ENCODE data around the gene N4BP2. TPM values are rescaled to one million over a fixed set of nuclear protein-coding genes. Genes with fewer than 3 reads are reported as not detected.
"Not testable (repeated sequence)": the region's sequence is repeated elsewhere in the genome, so short reads cannot be mapped to it uniquely, and the experiment has no call there.

The N4BP2 gene
- polyA plus RNA-seq, 1 donor: 16.9 TPM

GRCh38 chr4:40122941-40123340 lies 66.3 kb downstream of the N4BP2 start:
- no peak for DNase-seq
- peaks cover 26% of the 10 kb centered on the region for H3K36me3 ChIP-seq (ENCODE audit: control insufficient read depth, insufficient read depth, low read length)
- no peaks in the 10 kb centered on the region for H3K4me1 ChIP-seq (ENCODE audit: control insufficient read depth, insufficient read depth, low read length)
- no peak overlapping the region for H3K27ac ChIP-seq (ENCODE audit: low read length)
- no peaks in the 10 kb centered on the region for H3K9me3 ChIP-seq (ENCODE audit: control insufficient read depth, low read depth, low read length)
- H3K4me3 ChIP-seq (ENCODE audit: low read length): no peak overlapping the region
- WGBS (ENCODE audit: insufficient coverage, low lambda C conversion rate): no CpG with 5 or more reads among the region's 1 CpG
- no peaks in the 10 kb centered on the region for H3K27me3 ChIP-seq (ENCODE audit: control insufficient read depth, insufficient read depth, low read length)

GRCh38 chr4:40124690-40125089 lies 68.0 kb downstream of the N4BP2 start:
- no peaks in the 10 kb centered on the region for H3K27me3 ChIP-seq (ENCODE audit: control insufficient read depth, insufficient read depth, low read length)
- no peaks in the 10 kb centered on the region for H3K4me1 ChIP-seq (ENCODE audit: control insufficient read depth, insufficient read depth, low read length)
- no peaks in the 10 kb centered on the region for H3K9me3 ChIP-seq (ENCODE audit: control insufficient read depth, low read depth, low read length)
- H3K4me3 ChIP-seq (ENCODE audit: low read length): no peak overlapping the region
- H3K27ac ChIP-seq (ENCODE audit: low read length): no peak overlapping the region
- H3K36me3 ChIP-seq (ENCODE audit: control insufficient read depth, insufficient read depth, low read length): peaks cover 20% of the 10 kb centered on the region
- DNase-seq: no peak

- Histone ChIP-seq H3K27me3 (ENCODE audit: control insufficient read depth, insufficient read depth, low read length) (no peaks in the 10 kb centered on the region), H3K9me3 (ENCODE audit: control insufficient read depth, low read depth, low read length) (no peaks in the 10 kb centered on the region), H3K4me1 (ENCODE audit: control insufficient read depth, insufficient read depth, low read length) (no peaks in the 10 kb centered on the region), H3K27ac (ENCODE audit: low read length) (no peak overlapping the region), H3K4me3 (ENCODE audit: low read length) (no peak overlapping the region), H3K36me3 (ENCODE audit: control insufficient read depth, insufficient read depth, low read length) (peaks cover 23% of the 10 kb centered on the region)
- no peak for DNase-seq
Measured at GRCh38 chr4:40130401-40131036, 73.9 kb downstream of the N4BP2 start.

- Histone ChIP-seq H3K4me1 (ENCODE audit: control insufficient read depth, insufficient read depth, low read length) (no peaks in the 10 kb centered on the region), H3K36me3 (ENCODE audit: control insufficient read depth, insufficient read depth, low read length) (peaks cover 25% of the 10 kb centered on the region), H3K4me3 (ENCODE audit: low read length) (no peak overlapping the region), H3K27ac (ENCODE audit: low read length) (no peak overlapping the region), H3K27me3 (ENCODE audit: control insufficient read depth, insufficient read depth, low read length) (no peaks in the 10 kb centered on the region), H3K9me3 (ENCODE audit: control insufficient read depth, low read depth, low read length) (no peaks in the 10 kb centered on the region)
- DNase-seq: no peak
- WGBS (ENCODE audit: insufficient coverage, low lambda C conversion rate): no CpG with 5 or more reads among the region's 1 CpG
Measured at GRCh38 chr4:40132816-40133215, 76.2 kb downstream of the N4BP2 start.

GRCh38 chr4:40134206-40134917 lies 77.7 kb downstream of the N4BP2 start:
- peaks cover 27% of the 10 kb centered on the region for H3K36me3 ChIP-seq (ENCODE audit: control insufficient read depth, insufficient read depth, low read length)
- WGBS (ENCODE audit: insufficient coverage, low lambda C conversion rate): no CpG with 5 or more reads among the region's 1 CpG

GRCh38 chr4:40136202-40136601 lies 79.6 kb downstream of the N4BP2 start:
- peaks cover 24% of the 10 kb centered on the region for H3K36me3 ChIP-seq (ENCODE audit: control insufficient read depth, insufficient read depth, low read length)
- H3K4me3 ChIP-seq (ENCODE audit: low read length); DNase-seq; H3K27me3 ChIP-seq (ENCODE audit: control insufficient read depth, insufficient read depth, low read length); H3K27ac ChIP-seq (ENCODE audit: low read length); H3K4me1 ChIP-seq (ENCODE audit: control insufficient read depth, insufficient read depth, low read length); H3K9me3 ChIP-seq (ENCODE audit: control insufficient read depth, low read depth, low read length): not testable (repeated sequence)
- no CpG with 5 or more reads among the region's 9 CpGs for WGBS (ENCODE audit: insufficient coverage, low lambda C conversion rate)

More at GRCh38 chr4:40134206-40134917, 77.7 kb downstream of the N4BP2 start:
- Histone ChIP-seq H3K4me1 (ENCODE audit: control insufficient read depth, insufficient read depth, low read length) (no peaks in the 10 kb centered on the region), H3K9me3 (ENCODE audit: control insufficient read depth, low read depth, low read length) (no peaks in the 10 kb centered on the region), H3K4me3 (ENCODE audit: low read length) (no peak overlapping the region), H3K27ac (ENCODE audit: low read length) (no peak overlapping the region), H3K27me3 (ENCODE audit: control insufficient read depth, insufficient read depth, low read length) (no peaks in the 10 kb centered on the region)
- DNase-seq: no peak

- no peak overlapping the region for H3K27ac ChIP-seq (ENCODE audit: low read length)
- H3K4me1 ChIP-seq (ENCODE audit: control insufficient read depth, insufficient read depth, low read length): no peaks in the 10 kb centered on the region
- peaks cover 14% of the 10 kb centered on the region for H3K9me3 ChIP-seq (ENCODE audit: control insufficient read depth, low read depth, low read length)
- H3K27me3 ChIP-seq (ENCODE audit: control insufficient read depth, insufficient read depth, low read length): no peaks in the 10 kb centered on the region
- H3K36me3 ChIP-seq (ENCODE audit: control insufficient read depth, insufficient read depth, low read length): peaks cover 35% of the 10 kb centered on the region
- H3K4me3 ChIP-seq (ENCODE audit: low read length): no peak overlapping the region
- DNase-seq: no peak
Measured at GRCh38 chr4:40140196-40140595, 83.5 kb downstream of the N4BP2 start.

- not testable (repeated sequence) for H3K4me3 ChIP-seq (ENCODE audit: low read length); H3K27ac ChIP-seq (ENCODE audit: low read length); DNase-seq; H3K4me1 ChIP-seq (ENCODE audit: control insufficient read depth, insufficient read depth, low read length); H3K27me3 ChIP-seq (ENCODE audit: control insufficient read depth, insufficient read depth, low read length)
- WGBS (ENCODE audit: insufficient coverage, low lambda C conversion rate): no CpG with 5 or more reads among the region's 4 CpGs
- Histone ChIP-seq H3K36me3 (ENCODE audit: control insufficient read depth, insufficient read depth, low read length) (peaks cover 37% of the 10 kb centered on the region), H3K9me3 (ENCODE audit: control insufficient read depth, low read depth, low read length) (peaks cover 14% of the 10 kb centered on the region)
Measured at GRCh38 chr4:40140597-40140996, 83.9 kb downstream of the N4BP2 start.

- DNase-seq: no peak
- WGBS (ENCODE audit: insufficient coverage, low lambda C conversion rate): 80% methylated on average over 1 of the region's 6 CpGs
- Histone ChIP-seq H3K9me3 (ENCODE audit: control insufficient read depth, low read depth, low read length) (peaks cover 23% of the 10 kb centered on the region), H3K4me3 (ENCODE audit: low read length) (no peak overlapping the region), H3K4me1 (ENCODE audit: control insufficient read depth, insufficient read depth, low read length) (no peaks in the 10 kb centered on the region), H3K27ac (ENCODE audit: low read length) (no peak overlapping the region), H3K36me3 (ENCODE audit: control insufficient read depth, insufficient read depth, low read length) (peaks cover 27% of the 10 kb centered on the region), H3K27me3 (ENCODE audit: control insufficient read depth, insufficient read depth, low read length) (no peaks in the 10 kb centered on the region)
Measured at GRCh38 chr4:40143926-40144508, 87.4 kb downstream of the N4BP2 start.

- no peak for DNase-seq
- H3K36me3 ChIP-seq (ENCODE audit: control insufficient read depth, insufficient read depth, low read length): peaks cover 27% of the 10 kb centered on the region
- H3K4me3 ChIP-seq (ENCODE audit: low read length): no peak overlapping the region
- peaks cover 25% of the 10 kb centered on the region for H3K9me3 ChIP-seq (ENCODE audit: control insufficient read depth, low read depth, low read length)
- H3K27ac ChIP-seq (ENCODE audit: low read length): no peak overlapping the region
- H3K4me1 ChIP-seq (ENCODE audit: control insufficient read depth, insufficient read depth, low read length): no peaks in the 10 kb centered on the region
- WGBS (ENCODE audit: insufficient coverage, low lambda C conversion rate): 80% methylated on average over 1 of the region's 2 CpGs
- H3K27me3 ChIP-seq (ENCODE audit: control insufficient read depth, insufficient read depth, low read length): no peaks in the 10 kb centered on the region
Measured at GRCh38 chr4:40144716-40145115, 88.1 kb downstream of the N4BP2 start.

- not testable (repeated sequence) for DNase-seq; H3K4me3 ChIP-seq (ENCODE audit: low read length); H3K27ac ChIP-seq (ENCODE audit: low read length); H3K4me1 ChIP-seq (ENCODE audit: control insufficient read depth, insufficient read depth, low read length); H3K27me3 ChIP-seq (ENCODE audit: control insufficient read depth, insufficient read depth, low read length)
- Histone ChIP-seq H3K36me3 (ENCODE audit: control insufficient read depth, insufficient read depth, low read length) (peaks cover 21% of the 10 kb centered on the region), H3K9me3 (ENCODE audit: control insufficient read depth, low read depth, low read length) (peaks cover 14% of the 10 kb centered on the region)
- WGBS (ENCODE audit: insufficient coverage, low lambda C conversion rate): no CpG with 5 or more reads among the region's 31 CpGs
Measured at GRCh38 chr4:40147490-40147889, 90.8 kb downstream of the N4BP2 start.
